ENCODE measurements around the gene LMO3. TPM values are rescaled to one million over a fixed set of nuclear protein-coding genes. Genes with fewer than 3 reads are reported as not detected.

Gene LMO3
- total RNA-seq, 1 donor = not detected

GRCh38 chr12:16606201-16606849 is 363 bp upstream of the LMO3 start:
- H3K9me3 ChIP-seq (ENCODE audit: low read depth, low read length) = no peaks in the 10 kb centered on the region
- no peak overlapping the region for H3K4me3 ChIP-seq (ENCODE audit: low read length)
- H3K4me1 ChIP-seq (ENCODE audit: insufficient read depth, low read length) = no peaks in the 10 kb centered on the region
- H3K27me3 ChIP-seq (ENCODE audit: insufficient read depth, low read length) = peaks cover 71% of the 10 kb centered on the region

DNA sequence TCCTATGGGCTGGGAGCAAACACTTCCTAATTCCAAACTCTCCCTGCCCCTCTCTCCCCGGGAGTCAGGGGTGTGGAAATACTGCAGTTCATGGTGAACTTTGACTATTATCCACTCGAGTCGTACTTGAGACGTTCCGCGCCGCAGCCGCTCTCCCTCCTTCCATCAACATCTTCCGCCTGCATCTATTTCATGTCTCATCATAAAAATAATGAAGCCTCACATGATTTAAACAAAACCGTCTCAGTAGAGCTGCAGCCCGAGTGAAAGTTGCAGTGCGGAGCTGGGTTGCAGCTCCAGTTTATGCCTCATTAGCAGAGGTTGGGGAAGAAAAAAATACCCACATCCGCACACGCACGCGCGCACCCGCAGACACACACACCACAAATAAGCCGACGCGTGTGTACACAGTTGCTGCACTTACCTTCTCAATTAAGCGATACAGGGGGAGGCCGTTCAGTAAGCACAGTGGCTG is 283 bp downstream of the LMO3 start:
- H3K4me3 ChIP-seq (ENCODE audit: low read length) = no peak overlapping the region
- H3K9me3 ChIP-seq (ENCODE audit: low read depth, low read length) = no peaks in the 10 kb centered on the region
- no peaks in the 10 kb centered on the region for H3K4me1 ChIP-seq (ENCODE audit: insufficient read depth, low read length)
- peaks cover 68% of the 10 kb centered on the region for H3K27me3 ChIP-seq (ENCODE audit: insufficient read depth, low read length)

DNA sequence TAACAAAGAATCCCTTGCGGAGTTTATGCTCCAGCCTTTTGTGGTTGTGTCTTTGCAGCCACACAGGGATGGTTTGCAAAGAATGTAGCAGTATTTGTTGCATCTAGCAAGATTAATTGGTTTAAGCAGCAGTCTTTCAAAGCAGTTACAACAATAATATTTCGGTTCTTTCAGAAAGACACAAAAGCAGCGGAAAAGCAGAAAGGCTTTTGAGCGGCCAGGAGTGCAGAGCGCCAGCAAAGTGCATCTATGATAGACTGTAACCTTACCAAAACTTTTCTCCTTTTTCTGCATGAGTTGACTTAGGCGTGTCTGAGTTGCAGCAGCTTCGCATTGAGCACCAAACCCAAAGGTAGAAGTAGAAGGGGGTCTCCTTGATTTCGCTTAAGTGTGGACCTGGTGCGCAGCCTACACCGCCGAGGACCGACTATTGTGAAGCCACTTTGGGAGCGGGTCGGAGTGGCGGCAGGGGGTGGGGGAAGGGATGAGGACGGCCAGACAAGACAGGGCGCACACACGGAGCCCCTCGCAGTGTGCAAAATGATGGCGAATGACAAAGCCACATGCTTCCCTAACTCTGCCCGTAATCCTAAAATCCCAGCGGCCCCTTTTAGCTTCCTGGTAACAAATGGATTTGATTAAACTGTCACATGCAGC is 1.2 kb downstream of the LMO3 start:
- Histone ChIP-seq H3K27me3 (ENCODE audit: insufficient read depth, low read length) (peaks cover 66% of the 10 kb centered on the region), H3K4me3 (ENCODE audit: low read length) (no peak overlapping the region), H3K9me3 (ENCODE audit: low read depth, low read length) (no peaks in the 10 kb centered on the region), H3K4me1 (ENCODE audit: insufficient read depth, low read length) (no peaks in the 10 kb centered on the region)

DNA sequence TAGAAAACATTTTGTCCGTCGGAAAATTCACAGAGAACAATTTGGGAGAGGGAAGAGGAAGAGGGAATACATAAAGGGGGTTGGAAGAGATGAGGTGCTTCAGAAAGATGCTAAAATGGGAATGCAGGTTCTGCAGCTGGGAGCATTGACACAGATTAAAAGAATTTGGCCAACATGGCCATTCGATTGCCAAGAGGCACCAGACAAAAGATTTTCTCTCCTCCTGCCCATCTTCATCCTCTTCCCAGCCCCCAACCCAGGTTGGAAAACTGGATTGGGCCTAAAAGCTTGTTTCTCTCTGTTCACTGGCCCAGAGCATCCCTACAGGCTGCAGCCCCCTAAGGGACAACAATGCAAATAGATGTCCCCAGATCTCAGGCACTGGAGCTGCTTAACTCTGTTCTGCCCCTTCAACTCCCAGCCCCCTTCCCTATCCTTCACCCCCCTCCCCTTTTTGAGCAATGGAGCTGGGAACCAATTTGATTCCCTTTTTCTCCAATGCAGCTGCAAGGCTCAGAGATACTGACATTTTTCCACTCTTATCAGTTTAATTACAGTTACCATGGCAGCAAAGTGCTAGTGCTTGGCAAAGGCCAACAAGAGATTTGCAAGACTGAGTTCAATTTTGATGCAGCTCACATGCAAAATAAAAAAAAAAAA is 1.9 kb downstream of the LMO3 start:
- Histone ChIP-seq H3K9me3 (ENCODE audit: low read depth, low read length) (no peaks in the 10 kb centered on the region), H3K4me1 (ENCODE audit: insufficient read depth, low read length) (no peaks in the 10 kb centered on the region), H3K27me3 (ENCODE audit: insufficient read depth, low read length) (peaks cover 60% of the 10 kb centered on the region), H3K4me3 (ENCODE audit: low read length) (no peak overlapping the region)

DNA sequence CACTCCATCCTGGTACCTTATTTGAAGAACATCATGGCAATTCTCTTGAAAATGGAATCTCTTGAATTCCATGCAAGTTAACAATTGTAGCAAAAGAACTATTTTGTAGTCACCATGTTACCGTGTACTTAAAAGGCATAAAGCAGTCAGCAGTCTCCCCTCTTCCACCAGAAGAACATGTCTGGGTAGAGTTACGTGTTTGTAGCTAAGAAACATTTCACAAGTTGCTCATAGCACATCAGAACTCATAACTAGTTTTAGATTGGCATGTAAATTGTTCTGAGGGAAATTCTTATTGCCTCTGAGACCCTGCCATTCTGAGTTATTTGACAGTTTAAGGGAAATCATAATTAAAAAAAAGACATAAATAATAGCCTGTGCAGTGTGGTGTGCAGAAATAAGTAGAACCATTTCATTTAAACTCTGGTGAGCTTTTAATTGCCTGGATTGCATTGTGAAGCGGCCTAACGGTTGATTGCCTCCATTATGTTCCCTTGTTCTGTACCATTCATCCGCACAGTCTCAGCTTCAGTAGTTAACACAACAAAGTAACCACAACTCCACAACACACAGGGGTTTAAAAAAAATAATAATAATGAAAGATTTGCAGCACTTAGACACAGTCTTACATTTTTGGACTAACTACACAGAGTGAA is 2.6 kb downstream of the LMO3 start:
- Histone ChIP-seq H3K4me3 (ENCODE audit: low read length) (no peak overlapping the region), H3K4me1 (ENCODE audit: insufficient read depth, low read length) (no peaks in the 10 kb centered on the region), H3K27me3 (ENCODE audit: insufficient read depth, low read length) (peaks cover 53% of the 10 kb centered on the region), H3K9me3 (ENCODE audit: low read depth, low read length) (no peaks in the 10 kb centered on the region)

DNA sequence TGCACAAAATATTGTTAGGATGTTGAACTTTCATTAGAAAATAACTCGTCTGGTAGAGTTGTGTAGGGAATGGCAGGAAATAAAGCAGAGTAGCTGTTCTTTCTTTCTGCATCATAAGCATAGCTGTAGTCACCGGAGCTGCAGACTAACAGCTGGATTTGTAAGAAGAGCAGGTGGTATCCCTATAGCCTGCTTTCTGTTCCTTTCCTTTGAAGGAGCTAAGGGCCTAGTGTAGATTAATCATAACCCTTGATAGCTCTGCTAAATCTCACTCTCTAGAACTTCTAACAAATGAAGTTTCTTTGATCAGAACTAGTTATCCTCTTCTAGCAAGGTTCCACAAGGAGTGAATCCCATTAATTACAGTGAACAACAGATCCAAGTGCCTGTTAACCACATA is 3.5 kb downstream of the LMO3 start:
- Histone ChIP-seq H3K4me1 (ENCODE audit: insufficient read depth, low read length) (no peaks in the 10 kb centered on the region), H3K27me3 (ENCODE audit: insufficient read depth, low read length) (peaks cover 44% of the 10 kb centered on the region), H3K9me3 (ENCODE audit: low read depth, low read length) (no peaks in the 10 kb centered on the region), H3K4me3 (ENCODE audit: low read length) (no peak overlapping the region)

DNA sequence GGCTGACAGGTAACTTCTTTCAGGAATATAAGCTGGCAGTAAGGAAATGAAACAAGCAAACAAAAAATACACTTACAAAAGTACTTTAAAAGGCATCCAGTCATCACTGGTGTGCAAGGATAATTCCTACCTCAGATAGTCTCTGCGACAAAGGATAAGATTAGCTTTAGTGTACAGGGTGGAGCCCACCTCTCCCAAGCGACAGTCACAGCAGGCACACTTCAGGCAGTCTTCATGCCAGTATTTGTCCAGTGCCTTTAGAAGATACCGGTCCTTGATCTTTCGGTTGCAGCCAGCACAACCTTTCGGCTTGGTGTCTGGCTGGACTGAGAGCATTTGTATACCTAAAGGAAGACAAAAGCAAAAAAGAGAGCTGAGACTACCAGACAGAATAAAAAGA is 5.4 kb downstream of the LMO3 start:
- H3K27me3 ChIP-seq (ENCODE audit: insufficient read depth, low read length) = peaks cover 25% of the 10 kb centered on the region
- H3K9me3 ChIP-seq (ENCODE audit: low read depth, low read length) = no peaks in the 10 kb centered on the region

DNA sequence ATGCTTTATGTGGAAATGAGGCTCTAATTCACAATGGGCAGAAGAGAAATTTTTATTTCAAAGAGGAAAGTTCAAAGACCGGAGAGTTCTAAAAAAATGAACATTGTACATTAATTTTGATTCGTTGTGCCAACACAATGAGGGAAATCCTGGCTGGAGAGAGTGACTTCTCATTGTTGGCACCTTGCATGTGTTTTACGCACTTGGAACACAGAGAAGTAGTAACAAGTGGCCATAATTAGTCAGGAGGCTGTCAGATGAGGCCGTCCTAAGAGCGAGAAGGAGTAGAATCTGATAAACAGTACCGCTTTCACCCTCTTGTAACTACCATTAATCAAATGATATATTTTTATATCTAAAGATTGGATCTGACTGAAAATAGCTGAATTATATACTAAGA is 6.9 kb downstream of the LMO3 start:
- Histone ChIP-seq H3K27me3 (ENCODE audit: insufficient read depth, low read length) (peaks cover 13% of the 10 kb centered on the region), H3K4me3 (ENCODE audit: low read length) (no peak overlapping the region), H3K4me1 (ENCODE audit: insufficient read depth, low read length) (no peaks in the 10 kb centered on the region), H3K9me3 (ENCODE audit: low read depth, low read length) (no peaks in the 10 kb centered on the region)

More for the DNA sequence above, 5.4 kb downstream of the LMO3 start:
- no peak overlapping the region for H3K4me3 ChIP-seq (ENCODE audit: low read length)
- no peaks in the 10 kb centered on the region for H3K4me1 ChIP-seq (ENCODE audit: insufficient read depth, low read length)

DNA sequence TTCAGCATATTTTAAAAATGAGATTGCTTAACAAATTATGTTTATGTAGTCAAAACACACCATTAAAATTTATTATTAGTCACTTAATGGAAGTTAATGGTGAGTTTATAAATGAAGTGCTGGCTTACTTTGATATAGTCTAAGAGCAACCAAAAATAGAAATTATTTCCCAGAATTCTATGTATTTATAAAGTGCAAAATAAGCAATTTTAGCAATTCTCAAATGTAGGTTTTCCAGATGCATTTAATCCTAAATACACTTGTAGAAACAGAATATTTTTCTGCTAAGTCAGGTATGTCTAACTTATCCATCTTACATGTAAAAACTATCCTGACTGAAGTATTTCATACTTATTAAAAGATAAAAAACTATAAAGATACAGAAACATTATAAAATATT is 11.2 kb downstream of the LMO3 start:
- no peak overlapping the region for H3K4me3 ChIP-seq (ENCODE audit: low read length)
- H3K27me3 ChIP-seq (ENCODE audit: insufficient read depth, low read length) = no peaks in the 10 kb centered on the region
- no peaks in the 10 kb centered on the region for H3K9me3 ChIP-seq (ENCODE audit: low read depth, low read length)
- H3K4me1 ChIP-seq (ENCODE audit: insufficient read depth, low read length) = no peaks in the 10 kb centered on the region

GRCh38 chr12:16593546-16593945 is 12.4 kb downstream of the LMO3 start:
- Histone ChIP-seq H3K4me3 (ENCODE audit: low read length) (no peak overlapping the region), H3K27me3 (ENCODE audit: insufficient read depth, low read length) (no peaks in the 10 kb centered on the region), H3K9me3 (ENCODE audit: low read depth, low read length) (no peaks in the 10 kb centered on the region), H3K4me1 (ENCODE audit: insufficient read depth, low read length) (no peaks in the 10 kb centered on the region)

DNA sequence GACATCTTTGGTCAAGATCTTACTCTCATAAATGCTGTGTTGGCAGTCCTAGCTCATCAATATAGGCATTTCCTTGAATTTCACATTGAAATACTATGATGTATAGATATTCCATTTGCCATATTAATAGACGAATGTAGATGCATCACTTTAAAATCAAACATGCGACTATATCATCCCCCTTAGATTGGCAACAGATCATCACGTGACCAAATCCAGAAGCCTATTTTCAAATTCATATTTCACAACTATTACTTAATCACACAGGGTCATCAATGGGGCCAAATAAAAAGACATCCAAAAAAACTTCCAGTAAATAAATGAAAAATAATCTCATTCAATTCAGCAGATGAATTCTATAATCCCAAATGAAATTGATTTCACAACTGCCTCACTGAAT is 15.3 kb downstream of the LMO3 start:
- Histone ChIP-seq H3K9me3 (ENCODE audit: low read depth, low read length) (no peaks in the 10 kb centered on the region), H3K4me3 (ENCODE audit: low read length) (no peak overlapping the region), H3K4me1 (ENCODE audit: insufficient read depth, low read length) (no peaks in the 10 kb centered on the region), H3K27me3 (ENCODE audit: insufficient read depth, low read length) (no peaks in the 10 kb centered on the region)

- no peak overlapping the region for H3K4me3 ChIP-seq (ENCODE audit: low read length)
- no peaks in the 10 kb centered on the region for H3K4me1 ChIP-seq (ENCODE audit: insufficient read depth, low read length)
These were observed 17.1 kb downstream of the LMO3 start for GRCh38 chr12:16588812-16589211.

DNA sequence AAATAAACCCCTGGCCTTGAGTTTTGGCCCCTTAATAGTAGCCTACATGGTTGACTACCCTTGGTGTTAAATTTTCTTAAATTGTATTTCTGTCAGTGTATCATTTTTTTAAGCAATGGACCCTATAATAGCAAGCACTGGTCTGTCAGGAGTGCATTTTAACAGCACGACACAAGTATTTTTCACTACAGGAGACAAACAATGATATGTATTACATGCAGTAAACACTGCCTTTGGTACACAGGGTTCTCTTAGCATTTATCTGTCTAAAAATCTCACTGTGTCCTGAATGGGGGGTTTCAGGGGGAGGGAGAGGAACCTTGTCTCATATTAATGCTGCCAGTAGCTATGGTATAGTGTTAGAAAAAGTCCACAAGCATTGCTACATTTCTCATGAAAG is 18.4 kb downstream of the LMO3 start:
- H3K4me1 ChIP-seq (ENCODE audit: insufficient read depth, low read length) = no peaks in the 10 kb centered on the region
- no peaks in the 10 kb centered on the region for H3K27me3 ChIP-seq (ENCODE audit: insufficient read depth, low read length)
- H3K4me3 ChIP-seq (ENCODE audit: low read length) = no peak overlapping the region
- no peaks in the 10 kb centered on the region for H3K9me3 ChIP-seq (ENCODE audit: low read depth, low read length)

More at GRCh38 chr12:16588812-16589211, 17.1 kb downstream of the LMO3 start:
- Histone ChIP-seq H3K9me3 (ENCODE audit: low read depth, low read length) (no peaks in the 10 kb centered on the region), H3K27me3 (ENCODE audit: insufficient read depth, low read length) (no peaks in the 10 kb centered on the region)

DNA sequence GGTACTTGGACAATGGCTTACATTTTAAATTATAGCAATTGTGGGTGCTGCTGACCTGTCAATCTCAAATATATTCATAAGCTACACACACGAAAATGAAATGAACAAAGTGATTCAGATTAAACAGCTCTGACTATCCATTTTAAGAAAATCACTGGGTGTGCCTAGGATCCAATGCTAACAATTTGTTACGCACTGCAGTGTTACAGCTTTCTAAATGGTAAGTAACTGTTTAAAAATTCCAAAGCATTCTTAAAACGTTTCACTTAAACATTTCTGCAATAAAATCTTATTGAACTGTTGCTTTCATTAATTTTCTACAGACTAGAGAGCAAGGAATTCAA is 18.9 kb downstream of the LMO3 start:
- no peaks in the 10 kb centered on the region for H3K4me1 ChIP-seq (ENCODE audit: insufficient read depth, low read length)
- no peak overlapping the region for H3K4me3 ChIP-seq (ENCODE audit: low read length)
- no peaks in the 10 kb centered on the region for H3K27me3 ChIP-seq (ENCODE audit: insufficient read depth, low read length)
- no peaks in the 10 kb centered on the region for H3K9me3 ChIP-seq (ENCODE audit: low read depth, low read length)

DNA sequence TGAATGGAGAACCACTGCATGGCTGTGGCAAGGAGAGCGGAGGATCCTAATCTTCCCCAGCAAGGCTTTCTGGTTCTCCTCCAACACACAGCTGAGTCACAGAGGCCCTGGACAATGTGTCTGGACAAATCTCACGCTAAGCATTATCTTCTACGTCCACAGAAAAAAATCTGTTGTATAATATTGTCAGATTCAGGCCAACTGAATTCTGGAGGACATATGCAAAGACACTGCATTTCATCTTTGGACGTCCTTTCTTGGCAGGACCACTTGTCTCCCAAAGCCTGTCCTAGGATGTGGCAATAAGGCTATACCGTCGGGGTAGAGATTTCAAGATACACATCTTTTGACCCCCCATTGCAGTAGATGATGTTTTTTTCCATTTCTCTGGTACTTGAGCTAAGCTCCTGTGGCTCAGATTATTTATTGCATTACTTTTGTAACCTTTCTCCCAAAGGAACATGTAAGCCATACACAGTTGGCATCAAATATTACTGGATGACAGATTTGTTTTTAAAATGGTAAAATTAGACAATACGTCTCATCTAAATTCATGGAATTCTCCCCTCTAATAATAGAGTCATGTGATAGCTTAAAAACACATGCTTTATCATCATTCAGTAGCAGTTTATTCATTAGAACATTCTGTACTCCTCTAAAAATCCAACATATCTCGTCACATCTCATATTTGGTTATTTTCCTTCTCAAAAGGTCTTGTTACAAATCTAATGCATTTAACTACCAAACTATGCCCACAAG is 19.4 kb downstream of the LMO3 start:
- Histone ChIP-seq H3K9me3 (ENCODE audit: low read depth, low read length) (no peaks in the 10 kb centered on the region), H3K27me3 (ENCODE audit: insufficient read depth, low read length) (no peaks in the 10 kb centered on the region), H3K4me3 (ENCODE audit: low read length) (no peak overlapping the region), H3K4me1 (ENCODE audit: insufficient read depth, low read length) (no peaks in the 10 kb centered on the region)

All from mononuclear cell (primary cell).